SK-N-MC (cell line): ENCODE measurements around the gene VWA8.

Experiments used
- DNase-seq: peaks from one replicate; pipeline ENCODE4 v3.0.0-alpha.2; 2011; ENCODE audit warnings: low read depth, low spot score
- H3K27ac ChIP-seq: fragments of 200-600 bp; sonication (generic); 2 replicates; pipeline ENCODE4 v1.5.1; 2016; ENCODE audit warnings: mixed run types
- H3K36me3 ChIP-seq: fragments of 200-600 bp; sonication (generic); 2 replicates; pipeline ENCODE4 v1.6.1; 2017; ENCODE audit warnings: antibody characterized with exemption, low read length, mixed read lengths; ENCODE audit not compliant: insufficient read depth
- H3K4me3 ChIP-seq: fragments of 200-600 bp; sonication (generic); 2 replicates; pipeline ENCODE4 v1.5.1; 2016
- H3K9ac ChIP-seq: fragments of 200-600 bp; sonication (generic); 2 replicates; pipeline ENCODE4 v1.8.0; 2017; ENCODE audit warnings: mixed run types, mixed read lengths; ENCODE audit not compliant: insufficient read length
- H3K9me3 ChIP-seq: fragments of 200-600 bp; sonication (generic); 2 replicates; pipeline ENCODE4 v1.6.1; 2017; ENCODE audit warnings: low read depth, mild to moderate bottlenecking, antibody characterized with exemption, low read length, moderate library complexity, mixed read lengths
- EZH2 ChIP-seq: fragments of 200-600 bp; sonication (generic); IDR thresholded peaks from one replicate; pipeline ENCODE4 v1.6.1; 2017; ENCODE audit warnings: antibody characterized with exemption
- FOXP2 ChIP-seq: optimal IDR thresholded peaks from 2 replicates; pipeline ENCODE3; 2011; ENCODE audit warnings: mild to moderate bottlenecking, moderate library complexity; ENCODE audit not compliant: insufficient read depth; ENCODE audit errors: extremely low read length, control extremely low read depth
- POLR2AphosphoS5 ChIP-seq: IDR thresholded peaks from 2 replicates; pipeline ENCODE4 v1.6.1; 2012; ENCODE audit warnings: mild to moderate bottlenecking, low read depth, low read length, borderline replicate concordance

The VWA8 gene

GRCh38 chr13:41960637-41961465 is at the start of gene VWA8:
VWA8 (minus strand) TSS chr13:41961109; CDS start chr13:41961015, 94 bp downstream.
- peak within 1 kb of the TSS; percentile 91 for H3K4me3 ChIP-seq
- no peaks in the 10 kb centered on the region for H3K36me3 ChIP-seq
- peak within 1 kb of the TSS; percentile 71; the same call in 1 of the 2 replicates for H3K27ac ChIP-seq
- no peak for DNase-seq
- no peak for TF ChIP-seq EZH2
- TF ChIP-seq POLR2AphosphoS5: peak; percentile 71
- H3K9ac ChIP-seq: peak within 1 kb of the TSS; percentile 83
- no peaks in the 10 kb centered on the region for H3K9me3 ChIP-seq

GRCh38 chr13:42009057-42009456 is 48.1 kb upstream of the VWA8 start:
- no peaks in the 10 kb centered on the region for H3K36me3 ChIP-seq
- no peak overlapping the region for H3K4me3 ChIP-seq
- no peak for TF ChIP-seq POLR2AphosphoS5
- no peak overlapping the region for H3K9ac ChIP-seq
- no peak overlapping the region for H3K27ac ChIP-seq
- no peak for DNase-seq
- no peaks in the 10 kb centered on the region for H3K9me3 ChIP-seq

GRCh38 chr13:42007844-42008243 is 46.9 kb upstream of the VWA8 start:
- TF ChIP-seq POLR2AphosphoS5 (no peak), EZH2 (no peak), FOXP2 (no peak)
- DNase-seq: no peak
- H3K9ac ChIP-seq: no peak overlapping the region

GRCh38 chr13:42002066-42002465 is 41.2 kb upstream of the VWA8 start:
- Histone ChIP-seq H3K27ac (no peak overlapping the region), H3K36me3 (no peaks in the 10 kb centered on the region), H3K9ac (no peak overlapping the region), H3K9me3 (no peaks in the 10 kb centered on the region), H3K4me3 (no peak overlapping the region)
- DNase-seq: no peak
- TF ChIP-seq EZH2 (no peak), FOXP2 (no peak), POLR2AphosphoS5 (no peak)

More at GRCh38 chr13:42007844-42008243, 46.9 kb upstream of the VWA8 start:
- Histone ChIP-seq H3K9me3 (no peaks in the 10 kb centered on the region), H3K36me3 (no peaks in the 10 kb centered on the region), H3K4me3 (no peak overlapping the region), H3K27ac (no peak overlapping the region)

- no peak overlapping the region for H3K4me3 ChIP-seq
- H3K9ac ChIP-seq: no peak overlapping the region
- no peak for TF ChIP-seq POLR2AphosphoS5
- no peak for TF ChIP-seq FOXP2
- TF ChIP-seq EZH2: no peak
- DNase-seq: no peak
- no peaks in the 10 kb centered on the region for H3K9me3 ChIP-seq
- H3K36me3 ChIP-seq: no peaks in the 10 kb centered on the region
- H3K27ac ChIP-seq: no peak overlapping the region
These were observed 40.7 kb upstream of the VWA8 start for GRCh38 chr13:42001580-42001979.

DNA sequence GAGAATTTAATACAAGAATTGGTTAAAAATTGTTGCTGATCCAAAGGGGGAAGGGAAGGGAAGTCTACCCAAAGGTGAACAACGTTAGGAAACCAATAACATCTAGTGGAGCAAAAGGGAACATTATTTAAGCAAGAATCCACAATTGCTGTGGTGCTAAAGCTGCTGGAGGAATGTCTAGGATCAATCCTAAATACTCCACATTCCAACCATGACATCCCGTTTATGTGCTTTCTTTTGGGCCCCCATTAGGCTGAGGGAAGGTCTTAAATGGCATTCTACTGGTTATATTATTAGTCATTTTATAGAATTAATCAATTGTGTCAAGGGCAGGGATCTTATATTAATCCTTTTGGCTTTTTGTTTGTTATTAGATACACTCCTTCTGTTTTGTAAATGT is 39.9 kb upstream of the VWA8 start:
- H3K4me3 ChIP-seq: no peak overlapping the region
- H3K9ac ChIP-seq: no peak overlapping the region
- no peak overlapping the region for H3K27ac ChIP-seq
- no peak for TF ChIP-seq EZH2
- DNase-seq: no peak
- H3K36me3 ChIP-seq: no peaks in the 10 kb centered on the region
- no peaks in the 10 kb centered on the region for H3K9me3 ChIP-seq

- no peaks in the 10 kb centered on the region for H3K9me3 ChIP-seq
- H3K36me3 ChIP-seq: no peaks in the 10 kb centered on the region
- no peak overlapping the region for H3K27ac ChIP-seq
- no peak overlapping the region for H3K4me3 ChIP-seq
- H3K9ac ChIP-seq: no peak overlapping the region
- TF ChIP-seq FOXP2: no peak
- no peak for TF ChIP-seq POLR2AphosphoS5
- no peak for TF ChIP-seq EZH2
- DNase-seq: no peak
These were observed 36.5 kb upstream of the VWA8 start for GRCh38 chr13:41997396-41997795.

DNA sequence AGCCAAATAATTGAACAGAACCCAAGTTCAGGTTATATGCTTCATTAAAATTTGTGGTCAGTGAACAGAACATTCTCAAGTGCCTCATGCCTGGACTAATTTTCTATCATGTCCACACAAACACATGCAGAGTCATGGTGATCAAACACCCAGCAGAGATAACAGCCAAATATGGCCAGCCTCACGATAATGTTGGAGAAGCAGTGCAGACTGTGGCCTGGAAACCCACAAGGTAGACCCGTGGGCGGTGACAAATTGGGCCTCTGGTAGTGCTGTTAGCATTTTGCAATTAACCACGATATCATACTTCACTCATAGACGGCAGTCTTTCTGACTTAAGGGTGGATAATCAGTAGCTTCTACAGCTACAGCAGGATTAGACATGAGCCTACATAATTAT is 35.0 kb upstream of the VWA8 start:
- Histone ChIP-seq H3K4me3 (no peak overlapping the region), H3K36me3 (no peaks in the 10 kb centered on the region), H3K27ac (no peak overlapping the region), H3K9ac (no peak overlapping the region), H3K9me3 (no peaks in the 10 kb centered on the region)
- no peak for DNase-seq
- TF ChIP-seq POLR2AphosphoS5 (no peak), EZH2 (no peak), FOXP2 (no peak)

DNA sequence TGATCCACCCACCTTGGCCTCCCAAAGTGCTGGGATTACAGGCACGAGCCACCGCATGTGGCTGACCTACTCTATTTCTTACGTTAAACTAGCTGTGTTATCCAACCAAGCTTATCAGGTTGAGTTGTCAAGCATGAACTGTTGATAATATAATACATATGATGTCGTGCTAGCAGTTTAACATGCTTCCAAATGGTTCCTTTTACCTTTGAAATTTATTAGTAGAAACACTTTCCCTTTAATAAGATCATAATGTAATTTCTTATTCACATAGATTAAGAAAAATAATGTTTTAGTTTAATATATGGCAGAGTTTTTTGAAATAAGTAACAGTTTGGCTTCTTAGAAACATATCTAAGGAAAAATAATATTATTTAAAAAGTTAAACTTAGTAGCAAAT is 34.4 kb upstream of the VWA8 start:
- Histone ChIP-seq H3K36me3 (no peaks in the 10 kb centered on the region), H3K9ac (no peak overlapping the region), H3K9me3 (no peaks in the 10 kb centered on the region), H3K4me3 (no peak overlapping the region), H3K27ac (no peak overlapping the region)
- TF ChIP-seq POLR2AphosphoS5 (no peak), EZH2 (no peak), FOXP2 (no peak)
- no peak for DNase-seq
